ENCODE measurements around the gene SHF. TPM values are rescaled to one million over a fixed set of nuclear protein-coding genes. Genes with fewer than 3 reads are reported as not detected.

The SHF gene
- total RNA-seq, 4 donors from 2014 or later = 1.5 to 37.5 (median 24.1) TPM

DNA sequence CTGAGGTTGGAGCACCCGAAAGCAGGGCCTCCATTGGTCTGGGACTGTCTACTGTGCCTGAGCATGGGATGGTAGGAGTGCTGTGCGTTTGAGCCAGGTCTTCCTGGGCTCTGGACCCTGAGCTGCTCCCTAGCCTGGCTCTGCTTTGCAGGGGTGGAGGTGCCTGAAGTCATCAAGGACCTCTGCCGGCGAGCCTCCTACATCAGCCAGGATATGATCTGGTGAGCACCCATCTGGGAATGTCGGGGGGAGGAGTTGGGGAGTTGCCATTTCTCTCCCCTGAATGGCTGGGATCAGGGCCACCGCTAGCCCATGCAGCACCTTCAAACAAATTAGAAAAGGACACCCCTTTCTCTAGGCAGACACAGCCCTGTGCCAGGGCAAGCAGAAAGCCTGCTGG, 37.3 kb downstream of the SHF start:
- TF ChIP-seq POLR2A (IDR thresholded peaks at IDR 0.05) = no peak
- TF ChIP-seq, protein P1, sequence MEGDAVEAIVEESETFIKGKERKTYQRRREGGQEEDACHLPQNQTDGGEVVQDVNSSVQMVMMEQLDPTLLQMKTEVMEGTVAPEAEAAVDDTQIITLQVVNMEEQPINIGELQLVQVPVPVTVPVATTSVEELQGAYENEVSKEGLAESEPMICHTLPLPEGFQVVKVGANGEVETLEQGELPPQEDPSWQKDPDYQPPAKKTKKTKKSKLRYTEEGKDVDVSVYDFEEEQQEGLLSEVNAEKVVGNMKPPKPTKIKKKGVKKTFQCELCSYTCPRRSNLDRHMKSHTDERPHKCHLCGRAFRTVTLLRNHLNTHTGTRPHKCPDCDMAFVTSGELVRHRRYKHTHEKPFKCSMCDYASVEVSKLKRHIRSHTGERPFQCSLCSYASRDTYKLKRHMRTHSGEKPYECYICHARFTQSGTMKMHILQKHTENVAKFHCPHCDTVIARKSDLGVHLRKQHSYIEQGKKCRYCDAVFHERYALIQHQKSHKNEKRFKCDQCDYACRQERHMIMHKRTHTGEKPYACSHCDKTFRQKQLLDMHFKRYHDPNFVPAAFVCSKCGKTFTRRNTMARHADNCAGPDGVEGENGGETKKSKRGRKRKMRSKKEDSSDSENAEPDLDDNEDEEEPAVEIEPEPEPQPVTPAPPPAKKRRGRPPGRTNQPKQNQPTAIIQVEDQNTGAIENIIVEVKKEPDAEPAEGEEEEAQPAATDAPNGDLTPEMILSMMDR (IDR thresholded peaks at IDR 0.05) = no peak
- H3K4me3 ChIP-seq = no peak overlapping the region
- no peak for DNase-seq
- no peaks in the 10 kb centered on the region for H3K9me3 ChIP-seq
- intact Hi-C loops (cut with DNase I; ENCODE audit: low total_unique reads) = no loop called here
- no peaks in the 10 kb centered on the region for H3K36me3 ChIP-seq
- H3K4me1 ChIP-seq = no peaks in the 10 kb centered on the region
- no peaks in the 10 kb centered on the region for H3K27me3 ChIP-seq
- H3K27ac ChIP-seq = no peak overlapping the region

DNA sequence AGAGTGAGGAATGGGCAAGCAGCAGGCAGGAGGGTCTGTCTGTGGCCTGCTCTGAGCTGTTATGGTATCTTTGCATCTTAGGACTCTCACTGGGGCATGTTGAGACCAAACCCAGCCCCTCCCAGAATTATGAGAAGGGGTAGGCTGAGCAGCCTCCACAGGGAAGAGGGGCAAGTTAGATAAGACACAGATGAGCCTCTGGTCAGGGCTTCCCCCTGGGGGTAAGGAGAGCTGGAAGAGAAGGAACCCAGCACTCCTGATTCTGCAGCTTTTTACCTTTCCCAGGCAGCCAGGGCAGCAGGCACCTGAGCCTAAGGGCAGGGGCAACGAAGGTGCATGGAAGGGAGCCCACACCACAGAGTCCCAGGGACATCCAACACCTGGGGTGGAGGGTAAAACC, 38.7 kb downstream of the SHF start:
- intact Hi-C loops (cut with DNase I; ENCODE audit: low total_unique reads) = no loop called here
- Histone ChIP-seq H3K4me1 (no peaks in the 10 kb centered on the region), H3K9me3 (no peaks in the 10 kb centered on the region), H3K27ac (no peak overlapping the region), H3K27me3 (no peaks in the 10 kb centered on the region), H3K4me3 (no peak overlapping the region), H3K36me3 (no peaks in the 10 kb centered on the region)
- TF ChIP-seq, protein P1 (IDR thresholded peaks at IDR 0.05) = no peak
- TF ChIP-seq POLR2A (IDR thresholded peaks at IDR 0.05) = no peak
- no peak for DNase-seq

DNA sequence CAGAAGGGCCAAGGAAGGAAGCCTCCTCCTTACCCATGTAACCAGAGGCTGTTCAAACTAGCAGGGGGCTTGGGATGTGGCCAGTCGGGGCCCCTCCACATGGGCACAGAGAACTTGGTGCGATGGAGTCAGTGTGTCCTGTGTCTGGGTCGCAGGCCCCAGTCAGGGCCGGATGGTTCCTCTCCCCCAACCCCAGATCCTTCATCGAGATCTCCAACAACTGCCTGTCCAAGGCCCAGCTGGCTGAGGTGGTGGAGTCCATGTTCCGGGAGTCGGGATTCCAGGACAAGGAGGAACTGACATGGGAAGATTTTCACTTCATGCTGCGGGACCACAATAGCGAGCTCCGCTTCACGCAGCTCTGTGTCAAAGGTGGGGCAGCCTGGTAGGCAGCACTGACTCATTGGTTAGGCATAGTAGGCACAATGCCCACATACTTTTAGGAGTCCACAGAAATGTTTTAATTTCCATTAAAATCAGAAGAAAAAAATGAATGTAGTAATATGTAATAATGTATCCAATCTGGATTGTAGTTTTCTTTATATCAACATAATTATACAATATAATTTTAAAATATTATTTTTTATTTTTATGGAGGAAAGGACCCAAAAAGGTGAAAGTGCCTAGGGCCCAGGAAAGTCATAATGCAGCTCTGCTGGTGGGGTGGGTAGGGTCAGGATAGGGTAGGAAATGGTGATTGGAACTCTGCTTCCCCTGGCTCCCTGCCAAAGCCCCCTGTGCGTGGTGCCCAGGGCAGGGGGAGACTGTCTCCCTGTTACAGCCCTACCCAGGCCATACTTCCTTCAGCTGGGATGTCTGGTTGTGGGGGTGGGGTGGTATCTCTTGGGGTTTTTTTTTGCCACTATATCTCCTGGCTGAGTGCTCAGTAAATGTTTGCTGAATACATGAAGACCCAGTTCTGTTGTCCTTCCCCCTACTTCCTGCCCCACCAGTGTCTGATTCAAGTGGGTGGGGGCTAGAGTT, 39.4 kb downstream of the SHF start:
- no peak overlapping the region for H3K4me3 ChIP-seq
- DNase-seq = no peak
- intact Hi-C loops (cut with DNase I; ENCODE audit: low total_unique reads) = no loop called here
- TF ChIP-seq POLR2A (IDR thresholded peaks at IDR 0.05) = no peak
- TF ChIP-seq, protein P1 (IDR thresholded peaks at IDR 0.05) = no peak
- no peaks in the 10 kb centered on the region for H3K4me1 ChIP-seq
- no peaks in the 10 kb centered on the region for H3K27me3 ChIP-seq
- H3K27ac ChIP-seq = no peak overlapping the region
- no peaks in the 10 kb centered on the region for H3K9me3 ChIP-seq
- no peaks in the 10 kb centered on the region for H3K36me3 ChIP-seq

DNA sequence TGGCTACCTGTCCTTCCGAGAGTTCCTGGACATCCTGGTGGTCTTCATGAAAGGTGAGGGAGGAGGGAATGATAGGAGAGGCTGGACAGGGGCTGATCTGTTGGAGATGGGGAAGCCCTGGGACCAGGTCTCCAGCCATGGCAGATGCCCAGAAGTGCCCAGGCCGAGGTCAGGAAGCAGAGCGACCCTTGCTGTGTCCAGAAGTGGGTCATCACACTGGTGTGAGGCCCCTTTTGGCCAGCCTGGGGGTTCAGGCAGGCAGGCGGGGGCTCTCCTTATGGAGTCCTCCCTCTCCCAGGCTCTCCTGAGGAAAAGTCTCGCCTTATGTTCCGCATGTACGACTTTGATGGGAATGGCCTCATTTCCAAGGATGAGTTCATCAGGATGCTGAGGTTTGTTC, 40.2 kb downstream of the SHF start:
- no peak for TF ChIP-seq POLR2A (IDR thresholded peaks at IDR 0.05)
- TF ChIP-seq, protein P1 (IDR thresholded peaks at IDR 0.05) = no peak
- Histone ChIP-seq H3K4me1 (no peaks in the 10 kb centered on the region), H3K4me3 (no peak overlapping the region), H3K27ac (no peak overlapping the region), H3K27me3 (no peaks in the 10 kb centered on the region), H3K36me3 (no peaks in the 10 kb centered on the region), H3K9me3 (no peaks in the 10 kb centered on the region)
- DNase-seq = no peak
- intact Hi-C loops (cut with DNase I; ENCODE audit: low total_unique reads) = no loop called here

DNA sequence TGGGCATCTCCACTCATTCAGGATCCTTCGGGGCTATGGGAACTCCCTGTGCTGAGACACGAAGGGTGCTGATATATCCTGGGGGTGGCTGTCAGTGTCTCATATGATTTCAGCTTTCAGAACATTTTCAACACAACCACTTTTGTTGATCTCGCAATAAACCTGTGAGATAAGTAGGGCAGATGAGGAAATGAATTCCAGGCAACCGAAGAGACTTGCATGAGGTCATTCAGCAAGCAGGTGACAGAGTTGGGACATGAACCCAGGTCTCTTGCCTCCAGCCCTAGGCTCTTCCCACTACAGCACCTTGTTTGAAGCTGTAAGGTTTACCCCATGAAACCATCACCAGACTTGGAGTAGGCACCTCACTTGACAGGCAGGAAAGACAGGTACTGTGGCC, 41.4 kb downstream of the SHF start:
- DNase-seq = no peak
- intact Hi-C loops (cut with DNase I; ENCODE audit: low total_unique reads) = no loop called here
- no peak overlapping the region for H3K27ac ChIP-seq

More for the DNA sequence above, 41.4 kb downstream of the SHF start:
- Histone ChIP-seq H3K27me3 (no peaks in the 10 kb centered on the region), H3K4me1 (no peaks in the 10 kb centered on the region), H3K36me3 (no peaks in the 10 kb centered on the region), H3K4me3 (no peak overlapping the region), H3K9me3 (no peaks in the 10 kb centered on the region)
- TF ChIP-seq, protein P1 (IDR thresholded peaks at IDR 0.05) = no peak
- TF ChIP-seq POLR2A (IDR thresholded peaks at IDR 0.05) = no peak
